Sigmoid colon (tissue), 4 donors: Measurements from ENCODE around the gene HBM.

ENCODE experiments used
- POLR2A ChIP-seq, 2 donors: fragments of 450-650 bp; IDR thresholded peaks; one replicate each; pipeline ENCODE4 v1.6.1; 2016; ENCODE audit warnings: antibody characterized with exemption in 2 of 2, mild to moderate bottlenecking in 2 of 2, moderate library complexity in 2 of 2
- POLR2AphosphoS5 ChIP-seq, 4 donors: sonication (generic); formaldehyde crosslinking; IDR thresholded peaks; one replicate each; pipeline ENCODE4 v1.6.1; 2017; ENCODE audit warnings: antibody characterized with exemption in 4 of 4
- TF ChIP-seq, protein P1 (sequence below), 4 experiments: fragments of 450-650 bp in 3 of 4; fragments of 200-600 bp in 1 of 4; IDR thresholded peaks; one replicate each; pipeline ENCODE4 v1.5.1; 2016 to 2019; ENCODE audit warnings: antibody characterized with exemption in 4 of 4, mild to moderate bottlenecking in 3 of 4, moderate library complexity in 2 of 4

DNA sequence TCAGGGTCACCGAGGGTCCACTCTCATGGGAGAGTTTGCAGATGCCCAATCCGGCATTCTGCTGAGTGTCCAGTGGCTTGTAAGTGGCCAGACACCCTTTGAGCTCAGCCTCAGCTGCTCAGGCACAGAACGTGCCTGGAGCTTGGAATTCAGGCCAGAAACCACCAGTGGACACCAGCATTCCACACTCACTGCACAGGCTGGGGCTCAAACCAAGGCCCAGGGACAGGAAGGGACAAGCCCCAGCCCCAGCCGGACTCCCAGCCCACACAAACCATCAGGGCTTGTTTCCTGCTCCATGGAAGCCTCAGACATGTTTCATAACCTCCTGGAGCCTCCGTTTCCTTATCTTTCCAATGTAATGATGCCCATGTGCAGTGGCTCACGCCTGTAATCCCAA lies 22.3 kb upstream of the HBM start:
- TF ChIP-seq POLR2AphosphoS5 (IDR thresholded peaks at IDR 0.05) (no peak), POLR2A (IDR thresholded peaks at IDR 0.05) (no peak)
- TF ChIP-seq, protein P1, sequence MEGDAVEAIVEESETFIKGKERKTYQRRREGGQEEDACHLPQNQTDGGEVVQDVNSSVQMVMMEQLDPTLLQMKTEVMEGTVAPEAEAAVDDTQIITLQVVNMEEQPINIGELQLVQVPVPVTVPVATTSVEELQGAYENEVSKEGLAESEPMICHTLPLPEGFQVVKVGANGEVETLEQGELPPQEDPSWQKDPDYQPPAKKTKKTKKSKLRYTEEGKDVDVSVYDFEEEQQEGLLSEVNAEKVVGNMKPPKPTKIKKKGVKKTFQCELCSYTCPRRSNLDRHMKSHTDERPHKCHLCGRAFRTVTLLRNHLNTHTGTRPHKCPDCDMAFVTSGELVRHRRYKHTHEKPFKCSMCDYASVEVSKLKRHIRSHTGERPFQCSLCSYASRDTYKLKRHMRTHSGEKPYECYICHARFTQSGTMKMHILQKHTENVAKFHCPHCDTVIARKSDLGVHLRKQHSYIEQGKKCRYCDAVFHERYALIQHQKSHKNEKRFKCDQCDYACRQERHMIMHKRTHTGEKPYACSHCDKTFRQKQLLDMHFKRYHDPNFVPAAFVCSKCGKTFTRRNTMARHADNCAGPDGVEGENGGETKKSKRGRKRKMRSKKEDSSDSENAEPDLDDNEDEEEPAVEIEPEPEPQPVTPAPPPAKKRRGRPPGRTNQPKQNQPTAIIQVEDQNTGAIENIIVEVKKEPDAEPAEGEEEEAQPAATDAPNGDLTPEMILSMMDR (IDR thresholded peaks at IDR 0.05) = no peak
